K562 (cell line): ENCODE measurements around the gene ZNF219. TPM values are rescaled to one million over a fixed set of nuclear protein-coding genes. Genes with fewer than 3 reads are reported as not detected.

Source experiments
- ATF3 ChIP-seq, 2 experiments: fragments of 450-650 bp in 1 of 2; sonication (generic) in 1 of 2; formaldehyde crosslinking in 1 of 2; IDR thresholded peaks in 1 of 2; conservative IDR thresholded peaks in 1 of 2; 2 replicates each; pipeline versions ENCODE4 v1.6.1 to v1.8.1; 2016 to 2023; ENCODE audit warnings: mild to moderate bottlenecking in 2 of 2, moderate library complexity in 2 of 2, inconsistent platforms in 1 of 2, missing genetic modification reagents in 1 of 2
- BMI1 ChIP-seq: fragments of 150-350 bp; IDR thresholded peaks from 2 replicates; pipeline ENCODE4 v1.6.1; 2014; ENCODE audit warnings: low read length
- CREB1 ChIP-seq, 2 experiments: sonication (generic) in 1 of 2; formaldehyde crosslinking in 1 of 2; IDR thresholded peaks; 2 replicates each; pipeline versions ENCODE4 v1.6.1 to v1.8.0; 2012 to 2022; ENCODE audit warnings: inconsistent platforms in 1 of 2, mild to moderate bottlenecking in 1 of 2, missing genetic modification reagents in 1 of 2, moderate library complexity in 1 of 2
- DMBX1 ChIP-seq: fragments of 250-450 bp; sonication (Bioruptor Pico); IDR thresholded peaks from 2 replicates; pipeline ENCODE4 v1.8.0; 2022; ENCODE audit warnings: inconsistent platforms, mild to moderate bottlenecking, moderate library complexity, borderline replicate concordance
- HMGN3 ChIP-seq: IDR thresholded peaks from 2 replicates; pipeline ENCODE4 v1.6.1; 2011; ENCODE audit warnings: borderline replicate concordance, low read depth, mild to moderate bottlenecking, mixed read lengths, low read length; ENCODE audit not compliant: insufficient read length; ENCODE audit errors: extremely low read depth
- NCOA6 ChIP-seq: fragments of 450-650 bp; IDR thresholded peaks from 2 replicates; pipeline ENCODE4 v1.6.1; 2017; ENCODE audit warnings: mild to moderate bottlenecking
- NFE2L1 ChIP-seq: fragments of 450-650 bp; IDR thresholded peaks from 2 replicates; pipeline ENCODE4 v1.6.1; 2016; ENCODE audit warnings: missing genetic modification characterization, low read depth, mild to moderate bottlenecking, missing compliant biosample characterization, moderate library complexity, borderline replicate concordance
- PRMT5 ChIP-seq: sonication (generic); formaldehyde crosslinking; IDR thresholded peaks from 2 replicates; pipeline ENCODE4 v1.5.0; 2020; ENCODE audit warnings: missing genetic modification reagents
- REST ChIP-seq, 2 experiments: fragments of 450-650 bp; formaldehyde crosslinking in 1 of 2; IDR thresholded peaks; 2 replicates each; pipeline versions ENCODE4 v1.4.0 to v1.6.1; 2014 to 2020; ENCODE audit warnings: mild to moderate bottlenecking in 2 of 2, borderline replicate concordance in 1 of 2, low read depth in 1 of 2
- TFAP4 ChIP-seq: sonication (generic); formaldehyde crosslinking; IDR thresholded peaks from 2 replicates; pipeline ENCODE4 v1.8.0; 2022; ENCODE audit warnings: missing genetic modification reagents, mild to moderate bottlenecking, moderate library complexity, borderline replicate concordance
- ZNF324 ChIP-seq: fragments of 250-450 bp; sonication (Bioruptor Pico); IDR thresholded peaks from 2 replicates; pipeline ENCODE4 v1.4.0; 2020; ENCODE audit warnings: mild to moderate bottlenecking
- polyA plus RNA-seq, 8 experiments: library from polyadenylated mRNA; depleted of rRNA in 4 of 8; stranded (reverse) in 5 of 8; unstranded in 3 of 8; fragments of >200 nt; fragmentation: Nextera tagmentation in 2 of 8; fragmentation: Illumina TruSeq in 1 of 8; extraction: Ambion mirVana in 2 of 8; extraction: Trizol in 1 of 8; gene quantifications; 2 replicates each; pipeline versions ENCODE4 v1.2.1 to v1.2.3, GENCODE V29; 2011 to 2014; ENCODE audit warnings: inconsistent platforms in 1 of 8, missing spikeins in 1 of 8
- total RNA-seq, 7 experiments: library from RNA; depleted of rRNA in 6 of 7; stranded (reverse); fragments of >200 nt in 6 of 7; fragmentation: Illumina TruSeq in 2 of 7; extraction: Trizol in 2 of 7; gene quantifications; 2 replicates each; pipeline versions ENCODE4 v1.2.1 to v1.2.3, GENCODE V29; 2011 to 2021; ENCODE audit warnings: low replicate concordance in 1 of 7

Gene ZNF219
- total and polyA plus RNA-seq, 9 of the 15 experiments (the other 6 are each of a cell fraction or from before 2014, with no cell fraction given), result 0.29 to 10.6 (median 2.8) TPM

GRCh38 chr14:21095430-21096205, 2.8 kb downstream of the ZNF219 start (continued):
- TF ChIP-seq ATF3 (IDR thresholded peaks at IDR 0.05) (no peak), ATF3 (CRISPR knock-in tag; conservative IDR thresholded peaks at IDR 0.05) (no peak), NCOA6 (peak; percentile 52; the same call in 1 of the 2 replicates), TFAP4 (no peak), BMI1 (no peak), HMGN3 (no peak), PRMT5 (CRISPR knock-in tag) (peak; percentile 66; the same call in 1 of the 2 replicates), DMBX1 (peak; percentile 37; the same call in 1 of the 2 replicates), NFE2L1 (tag) (no peak), CREB1 (IDR thresholded peaks at IDR 0.05) (no peak), CREB1 (CRISPR knock-in tag; IDR thresholded peaks at IDR 0.05) (no peak), REST (IDR thresholded peaks at IDR 0.05; ENCODE audit: borderline replicate concordance) (peak; percentile 99), REST (CRISPR knock-in tag; IDR thresholded peaks at IDR 0.05; ENCODE audit: low read depth) (peak; percentile 92), ZNF324 (CRISPR knock-in tag) (no peak)
